HL-60 (cell line): Measurements from ENCODE around the gene AGR3.

Experiments
- DNase-seq, 2 experiments: peaks; one replicate each; pipeline ENCODE4 v3.0.0-alpha.2; 2010 to 2020; ENCODE audit warnings: low read depth in 1 of 2, low spot score in 1 of 2
- H3K27ac ChIP-seq: fragments of 250-450 bp; sonication (Bioruptor Pico); replicated peaks from 2 replicates; pipeline ENCODE4 v1.5.1; 2020; ENCODE audit warnings: mild to moderate bottlenecking, moderate library complexity
- H3K27me3 ChIP-seq: fragments of 250-450 bp; sonication (Bioruptor Pico); 2 replicates; pipeline ENCODE4 v1.5.1; 2021; ENCODE audit warnings: mild to moderate bottlenecking, moderate library complexity; ENCODE audit not compliant: insufficient read depth, poor library complexity, severe bottlenecking
- H3K4me3 ChIP-seq: replicated peaks from 2 replicates; pipeline ENCODE4 v1.5.1; 2011; ENCODE audit warnings: mild to moderate bottlenecking, control low read depth, low read length; ENCODE audit not compliant: insufficient read depth
- CTCF ChIP-seq: IDR thresholded peaks from one replicate; pipeline ENCODE4 v1.5.1; 2011; ENCODE audit warnings: low read length, control low read depth, inconsistent platforms; ENCODE audit not compliant: insufficient read depth
- GABPA ChIP-seq: IDR thresholded peaks from 2 replicates; pipeline ENCODE4 v1.6.1; 2012; ENCODE audit warnings: low read depth
- POLR2AphosphoS5 ChIP-seq: IDR thresholded peaks from 2 replicates; pipeline ENCODE4 v1.6.1; 2012; ENCODE audit warnings: low read depth
- REST ChIP-seq: IDR thresholded peaks from 2 replicates; pipeline ENCODE4 v1.6.1; 2012; ENCODE audit warnings: low read depth; ENCODE audit not compliant: insufficient replicate concordance
- SPI1 ChIP-seq: IDR thresholded peaks from 2 replicates; pipeline ENCODE4 v1.6.1; 2012; ENCODE audit warnings: low read depth, mild to moderate bottlenecking, borderline replicate concordance
- long read RNA-seq: library from polyadenylated mRNA; unstranded; transcript quantifications from one replicate; pipeline ENCODE4 v2.0.0, GENCODE V29; 2020

Gene AGR3
- long read RNA-seq: 0 reads

- TF ChIP-seq SPI1: no peak
- TF ChIP-seq GABPA: no peak
- TF ChIP-seq REST: no peak
- TF ChIP-seq POLR2AphosphoS5: no peak
- no peak for TF ChIP-seq CTCF
- H3K27ac ChIP-seq: no peak within 1 kb of the TSS
- no peak within 1 kb of the TSS for H3K4me3 ChIP-seq
- no peaks in the 10 kb centered on the region for H3K27me3 ChIP-seq
- DNase-seq: no peak
Observed at GRCh38 chr7:16881844-16882243, at the start of gene AGR3. AGR3 (minus strand) TSS chr7:16881983; CDS start chr7:16878618, 3,365 bp downstream.

GRCh38 chr7:16930946-16931345 is 49.2 kb upstream of the AGR3 start:
- TF ChIP-seq POLR2AphosphoS5: no peak
- no peak for TF ChIP-seq GABPA
- TF ChIP-seq SPI1: no peak
- no peak for TF ChIP-seq CTCF
- TF ChIP-seq REST: no peak
- no peak overlapping the region for H3K4me3 ChIP-seq
- H3K27ac ChIP-seq: no peak overlapping the region
- no peak for DNase-seq
- no peaks in the 10 kb centered on the region for H3K27me3 ChIP-seq

GRCh38 chr7:16929146-16929762 is 47.5 kb upstream of the AGR3 start:
- DNase-seq: peak; percentile 61 to 72
- peak overlapping the region; percentile 67 for H3K27ac ChIP-seq
- TF ChIP-seq SPI1 (peak; percentile 83; the same call in 1 of the 2 replicates), POLR2AphosphoS5 (no peak)

GRCh38 chr7:16926861-16927260 is 45.1 kb upstream of the AGR3 start:
- Histone ChIP-seq H3K27me3 (no peaks in the 10 kb centered on the region), H3K27ac (no peak overlapping the region), H3K4me3 (no peak overlapping the region)
- TF ChIP-seq POLR2AphosphoS5 (no peak), CTCF (no peak), REST (no peak), SPI1 (no peak), GABPA (no peak)
- no peak for DNase-seq

More at GRCh38 chr7:16929146-16929762, 47.5 kb upstream of the AGR3 start:
- Histone ChIP-seq H3K4me3 (no peak overlapping the region), H3K27me3 (no peaks in the 10 kb centered on the region)
